Neutrophil (primary cell): ENCODE results near the gene POLDIP2.

ENCODE experiments used
- H3K27ac ChIP-seq: fragments of 200-600 bp; sonication (generic); 2 replicates; pipeline ENCODE4 v1.5.1; 2016; ENCODE audit warnings: mild to moderate bottlenecking, moderate library complexity
- H3K27me3 ChIP-seq: fragments of 200-600 bp; sonication (generic); 2 replicates; pipeline ENCODE4 v1.6.0; 2016; ENCODE audit warnings: mild to moderate bottlenecking
- H3K36me3 ChIP-seq: fragments of 200-600 bp; sonication (generic); 2 replicates; pipeline ENCODE4 v1.5.1; 2017
- H3K4me1 ChIP-seq, 2 experiments: fragments of 200-600 bp in 1 of 2; sonication (generic) in 1 of 2; 1 replicate in 1 of 2; 2 replicates in 1 of 2; pipeline versions ENCODE4 v1.5.1 to v1.6.1; 2013 to 2016; ENCODE audit warnings: low read depth in 1 of 2, low read length in 1 of 2, mild to moderate bottlenecking in 1 of 2, moderate library complexity in 1 of 2; ENCODE audit not compliant: control insufficient read depth in 1 of 2, insufficient read depth in 1 of 2
- H3K4me3 ChIP-seq, 2 experiments: fragments of 200-600 bp in 1 of 2; sonication (generic) in 1 of 2; 1 replicate in 1 of 2; 2 replicates in 1 of 2; pipeline ENCODE4 v1.5.1; 2013 to 2016; ENCODE audit warnings: low read depth in 1 of 2, low read length in 1 of 2, mild to moderate bottlenecking in 1 of 2, moderate library complexity in 1 of 2
- H3K9me3 ChIP-seq: fragments of 200-600 bp; sonication (generic); 2 replicates; pipeline ENCODE4 v1.5.1; 2016
- CTCF ChIP-seq: fragments of 200-600 bp; sonication (generic); IDR thresholded peaks from 2 replicates; pipeline ENCODE4 v1.5.1; 2016; ENCODE audit warnings: antibody characterized with exemption

POLDIP2 gene

GRCh38 chr17:28357061-28357900 lies at the start of gene POLDIP2:
Gene POLDIP2, minus strand, starts transcription at chr17:28357527. Its CDS starts 79 bp downstream, at chr17:28357448.
- Histone ChIP-seq H3K4me3 (peak within 1 kb of the TSS; percentile 80 to 94), H3K27ac (peak within 1 kb of the TSS; percentile 88), H3K9me3 (no peaks in the 10 kb centered on the region), H3K36me3 (peaks cover 56% of the 10 kb centered on the region), H3K27me3 (no peaks in the 10 kb centered on the region), H3K4me1 (peaks cover 18 to 20% of the 10 kb centered on the region in 2 experiments)
- peak; percentile 64 for TF ChIP-seq CTCF

- Histone ChIP-seq H3K27ac (no peak overlapping the region), H3K4me1 (peaks cover 9 to 18% of the 10 kb centered on the region in 2 experiments), H3K9me3 (no peaks in the 10 kb centered on the region), H3K36me3 (no peaks in the 10 kb centered on the region), H3K4me3 (no peak overlapping the region), H3K27me3 (peaks cover 21% of the 10 kb centered on the region)
- no peak for TF ChIP-seq CTCF
Measured at GRCh38 chr17:28406473-28406814, 49.1 kb upstream of the POLDIP2 start.

GRCh38 chr17:28405632-28406472 lies 48.5 kb upstream of the POLDIP2 start, which contains the start of gene SLC46A1:
Gene SLC46A1, minus strand, starts transcription at chr17:28406212. Its CDS starts 98 bp downstream, at chr17:28406114.
- Histone ChIP-seq H3K27ac (no peak within 1 kb of the TSS), H3K36me3 (no peaks in the 10 kb centered on the region), H3K4me1 (peaks cover 9 to 18% of the 10 kb centered on the region in 2 experiments), H3K4me3 (peak within 1 kb of the TSS; percentile 10 to 60), H3K27me3 (peaks cover 21% of the 10 kb centered on the region), H3K9me3 (no peaks in the 10 kb centered on the region)
- no peak for TF ChIP-seq CTCF

- Histone ChIP-seq H3K27ac (no peak overlapping the region), H3K4me1 (peaks cover 9 to 18% of the 10 kb centered on the region in 2 experiments), H3K27me3 (peaks cover 21% of the 10 kb centered on the region), H3K4me3 (no peak overlapping the region), H3K36me3 (no peaks in the 10 kb centered on the region), H3K9me3 (no peaks in the 10 kb centered on the region)
- TF ChIP-seq CTCF, result no peak
Measured at GRCh38 chr17:28404812-28405570, 47.7 kb upstream of the POLDIP2 start.

GRCh38 chr17:28404461-28404811 lies 47.1 kb upstream of the POLDIP2 start:
- Histone ChIP-seq H3K36me3 (no peaks in the 10 kb centered on the region), H3K27ac (no peak overlapping the region), H3K27me3 (peaks cover 21% of the 10 kb centered on the region), H3K4me1 (peaks cover 9 to 18% of the 10 kb centered on the region in 2 experiments), H3K9me3 (no peaks in the 10 kb centered on the region), H3K4me3 (no peak overlapping the region)
- TF ChIP-seq CTCF, result no peak
